Heart left ventricle (tissue), 16 donors: ENCODE measurements around the gene SCGB1C1. TPM values are rescaled to one million over a fixed set of nuclear protein-coding genes. Genes with fewer than 3 reads are reported as not detected.
A peak's percentile ranks its signal among the peaks of the same experiment; 100 is the strongest.

Source experiments
- ATAC-seq, 4 donors: fragments of 200-7000 bp; cut with Tn5 transposase; one replicate each; pipeline ENCODE4 v1.9.1; 2020 to 2022; ENCODE audit warnings: moderate library complexity in 4 of 4, mild to moderate bottlenecking in 3 of 4, moderate number of reproducible peaks in 1 of 4
- DNase-seq, 5 donors: peaks; one replicate each; pipeline ENCODE4 v3.0.0-alpha.2; 2020
- H3K27ac ChIP-seq, 12 donors: fragments of 200-600 bp; sonication (generic) in 4 of 12; one replicate each; pipeline versions ENCODE4 v1.5.0 to v1.8.0; 2016 to 2022; ENCODE audit warnings: mild to moderate bottlenecking in 2 of 12
- H3K27me3 ChIP-seq, 9 donors: fragments of 200-600 bp; sonication (generic) in 2 of 9; one replicate each; pipeline versions ENCODE4 v1.5.1 to v1.8.0; 2016 to 2022; ENCODE audit warnings: mild to moderate bottlenecking in 3 of 9
- H3K36me3 ChIP-seq, 9 donors: fragments of 200-600 bp; sonication (generic) in 2 of 9; one replicate each; pipeline versions ENCODE4 v1.5.0 to v1.8.0; 2018 to 2022; ENCODE audit warnings: mild to moderate bottlenecking in 2 of 9
- H3K4me1 ChIP-seq, 12 donors: fragments of 200-600 bp; sonication (generic) in 4 of 12; one replicate each; pipeline versions ENCODE4 v1.5.0 to v1.8.0; 2016 to 2022; ENCODE audit warnings: mild to moderate bottlenecking in 3 of 12
- H3K4me3 ChIP-seq, 12 donors: fragments of 200-600 bp; sonication (generic) in 4 of 12; one replicate each; pipeline versions ENCODE4 v1.5.0 to v1.8.0; 2017 to 2022; ENCODE audit warnings: mild to moderate bottlenecking in 9 of 12, moderate library complexity in 4 of 12
- H3K9me3 ChIP-seq, 12 donors: fragments of 200-600 bp; sonication (generic) in 4 of 12; one replicate each; pipeline versions ENCODE4 v1.5.0 to v1.8.0; 2016 to 2022; ENCODE audit warnings: mild to moderate bottlenecking in 1 of 12
- POLR2A ChIP-seq, 2 donors: fragments of 450-650 bp; IDR thresholded peaks; one replicate each; pipeline ENCODE4 v1.6.1; 2017; ENCODE audit warnings: antibody characterized with exemption in 2 of 2, mild to moderate bottlenecking in 2 of 2, moderate library complexity in 2 of 2
- WGBS, 4 donors: extraction: QIAGEN DNeasy Blood & Tissue Kit in 2 of 4; methylation state at CpG; one replicate each; pipeline versions ENCODE4 v1.1.5 to v1.1.7; 2013 to 2018; 5-methylcytosine and 5-hydroxymethylcytosine counted together
- intact Hi-C, 10 donors: fragments of 100-400 bp; cut with DNase I; formaldehyde crosslinking; loops; one replicate each; pipeline versions ENCODE4 v1.11.1 to v1.14.2; 2022
- polyA plus RNA-seq, 2 donors: library from polyadenylated mRNA; stranded (reverse); fragments of 200-250 nt; gene quantifications; one replicate each; pipeline ENCODE4 v1.2.3, GENCODE V29; 2013
- total RNA-seq, 9 donors: library from RNA; depleted of rRNA in 2 of 9; stranded (reverse); fragments of >200 nt in 2 of 9; fragmentation: NEBNext Ultra II Directional in 3 of 9; extraction: Animal tissue kit (Norgen Biotek cat#: 25700) in 3 of 9; gene quantifications; one replicate each; pipeline versions ENCODE4 v1.1.0 to v1.2.4, GENCODE V29; 2016 to 2023
- TF ChIP-seq, protein P1 (sequence below), 12 donors: fragments of 200-600 bp; sonication (generic) in 4 of 12; IDR thresholded peaks; one replicate each; pipeline versions ENCODE4 v1.5.0 to v1.8.0; 2018 to 2022; ENCODE audit warnings: antibody characterized with exemption in 12 of 12, mild to moderate bottlenecking in 5 of 12
- donor health status: ischemic (EF 13 %, LVEDD 7.1; RV severe dilation, severe dysfunction).
- donor health status: healthy with polysubstance abuse.
- donor health status: DM: no; HTN: yes; CAD: no.
- donor health status: DM: no; HTN: no; CAD: no.
- donor health status: ischemic (EF 25% LVEDD 6.9; RV normal size, moderate dysfunction).
- donor health status: ischemic (EF 25% LVEDD 5.7; RV mildly dilated, moderate dysfunction).
- donor health status: healthy.
- donor health status: DM: yes; HTN: yes; CAD: no.
- donor health status: ischemic (EF 35%, LVEDD 5.7; RV mildly dilated, moderate dysfunction).
- donor health status: nonischemic (EF 11% LVEDD 7.7; RV severe dilation, severe dysfunction).
- donor health status: DM: yes; HTN: yes; CAD: no.
- donor health status: PGD.
- donor health status: ischemic (EF 29% LVEDD 5.4; RV normal size, mild dysfunction).
- donor health status: nonischemic (EF 23%, LVEDD 6.1; RV moderate dilation, normal function).

Gene SCGB1C1
- total and polyA plus RNA-seq, 11 donors, result not detected

DNA sequence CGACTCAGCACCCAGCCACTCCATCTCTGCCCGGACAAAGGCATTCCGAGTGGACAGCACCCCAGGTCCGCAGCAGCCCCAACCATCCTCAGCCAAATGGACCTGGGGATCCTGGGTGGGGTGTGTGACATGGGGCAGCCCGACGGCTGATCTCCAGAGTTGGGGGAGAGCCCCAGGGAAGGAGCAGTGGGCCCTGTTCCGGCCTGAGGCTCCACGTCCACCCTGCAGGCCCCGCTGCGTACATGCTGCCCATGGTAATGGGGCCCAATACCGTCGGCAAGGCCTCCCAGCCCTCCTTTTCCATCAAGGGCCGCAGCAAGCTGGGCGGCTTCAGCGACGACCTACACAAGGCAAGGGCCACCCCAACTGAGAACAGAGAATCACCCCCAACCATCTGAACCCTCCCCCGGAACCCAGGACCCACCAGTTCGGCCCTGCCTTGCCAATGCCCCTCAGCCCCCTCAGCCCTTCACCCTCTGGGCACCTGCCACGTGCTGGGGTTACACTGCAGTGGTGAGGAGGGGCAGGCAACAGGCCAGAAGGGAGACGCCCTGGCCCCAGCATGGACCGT lies 5.4 kb downstream of the SCGB1C1 start:
- ATAC-seq (peak in 1 of 4 donors; percentile 3), DNase-seq (peak in 3 of 5 donors; percentile 4 to 58 (median 14))
- H3K4me3 ChIP-seq, result no peak overlapping the region
- no peak for TF ChIP-seq POLR2A (IDR thresholded peaks at IDR 0.05)
- TF ChIP-seq, protein P1, sequence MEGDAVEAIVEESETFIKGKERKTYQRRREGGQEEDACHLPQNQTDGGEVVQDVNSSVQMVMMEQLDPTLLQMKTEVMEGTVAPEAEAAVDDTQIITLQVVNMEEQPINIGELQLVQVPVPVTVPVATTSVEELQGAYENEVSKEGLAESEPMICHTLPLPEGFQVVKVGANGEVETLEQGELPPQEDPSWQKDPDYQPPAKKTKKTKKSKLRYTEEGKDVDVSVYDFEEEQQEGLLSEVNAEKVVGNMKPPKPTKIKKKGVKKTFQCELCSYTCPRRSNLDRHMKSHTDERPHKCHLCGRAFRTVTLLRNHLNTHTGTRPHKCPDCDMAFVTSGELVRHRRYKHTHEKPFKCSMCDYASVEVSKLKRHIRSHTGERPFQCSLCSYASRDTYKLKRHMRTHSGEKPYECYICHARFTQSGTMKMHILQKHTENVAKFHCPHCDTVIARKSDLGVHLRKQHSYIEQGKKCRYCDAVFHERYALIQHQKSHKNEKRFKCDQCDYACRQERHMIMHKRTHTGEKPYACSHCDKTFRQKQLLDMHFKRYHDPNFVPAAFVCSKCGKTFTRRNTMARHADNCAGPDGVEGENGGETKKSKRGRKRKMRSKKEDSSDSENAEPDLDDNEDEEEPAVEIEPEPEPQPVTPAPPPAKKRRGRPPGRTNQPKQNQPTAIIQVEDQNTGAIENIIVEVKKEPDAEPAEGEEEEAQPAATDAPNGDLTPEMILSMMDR (IDR thresholded peaks at IDR 0.05), result no peak
- no peak overlapping the region for H3K27ac ChIP-seq
- peaks cover 0 to 34% (median 19%) of the 10 kb centered on the region in 9 donors for H3K36me3 ChIP-seq
- WGBS, 4 donors, result 83 to 91% (median 89%) methylated on average over 8 to 21 of the region's 21 CpGs
- H3K9me3 ChIP-seq, result no peaks in the 10 kb centered on the region
- H3K27me3 ChIP-seq, result no peaks in the 10 kb centered on the region
- H3K4me1 ChIP-seq, result peaks cover 0 to 20% (median 0%) of the 10 kb centered on the region in 12 donors
- intact Hi-C loops, result loop anchor here in 1 of 10 donors (5.0 kb wide), 1 partner anchor 164 kb away; no protein-coding TSS in a partner anchor

DNA sequence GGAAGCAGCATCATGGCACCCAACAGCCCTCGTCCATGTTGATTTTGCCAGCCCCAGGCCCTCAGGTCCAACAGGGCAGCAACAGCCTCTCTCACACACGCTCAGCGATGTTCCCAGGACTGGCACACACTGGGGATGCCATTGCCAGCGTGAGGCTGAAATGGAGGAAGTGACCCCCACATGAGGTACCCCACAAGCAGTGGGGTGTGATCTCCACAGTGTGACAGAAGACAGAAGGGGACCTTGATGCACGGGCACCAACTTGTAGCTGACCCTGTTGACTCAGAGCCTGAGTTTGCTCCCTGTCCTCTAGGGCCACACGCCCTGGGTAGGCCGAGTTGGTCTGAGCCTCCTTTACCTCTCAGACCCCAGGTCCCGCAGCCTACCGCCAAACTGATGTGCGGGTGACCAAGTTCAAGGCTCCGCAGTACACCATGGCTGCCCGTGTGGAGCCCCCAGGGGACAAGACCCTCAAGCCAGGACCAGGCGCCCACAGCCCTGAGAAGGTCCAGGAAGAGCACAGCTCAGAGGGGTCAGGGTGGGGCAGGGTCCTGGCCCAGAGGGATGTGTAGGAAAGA lies 6.2 kb downstream of the SCGB1C1 start:
- DNase-seq (peak in 3 of 5 donors; percentile 7 to 50 (median 13)), ATAC-seq (peak in 3 of 4 donors; percentile 3 to 20 (median 5))
- Histone ChIP-seq H3K4me3 (no peak overlapping the region), H3K27ac (no peak overlapping the region), H3K9me3 (no peaks in the 10 kb centered on the region), H3K4me1 (peaks cover 0 to 28% (median under 1%) of the 10 kb centered on the region in 12 donors), H3K27me3 (no peaks in the 10 kb centered on the region), H3K36me3 (peaks cover 0 to 41% (median 27%) of the 10 kb centered on the region in 9 donors)
- TF ChIP-seq, protein P1 (IDR thresholded peaks at IDR 0.05), result no peak
- no peak for TF ChIP-seq POLR2A (IDR thresholded peaks at IDR 0.05)
- intact Hi-C loops, result loop anchor here in 1 of 10 donors (5.0 kb wide), 1 partner anchor 163 kb away; no protein-coding TSS in a partner anchor
- 87 to 91% (median 89%) methylated on average over 10 to 13 of the region's 13 CpGs for WGBS, 4 donors

DNA sequence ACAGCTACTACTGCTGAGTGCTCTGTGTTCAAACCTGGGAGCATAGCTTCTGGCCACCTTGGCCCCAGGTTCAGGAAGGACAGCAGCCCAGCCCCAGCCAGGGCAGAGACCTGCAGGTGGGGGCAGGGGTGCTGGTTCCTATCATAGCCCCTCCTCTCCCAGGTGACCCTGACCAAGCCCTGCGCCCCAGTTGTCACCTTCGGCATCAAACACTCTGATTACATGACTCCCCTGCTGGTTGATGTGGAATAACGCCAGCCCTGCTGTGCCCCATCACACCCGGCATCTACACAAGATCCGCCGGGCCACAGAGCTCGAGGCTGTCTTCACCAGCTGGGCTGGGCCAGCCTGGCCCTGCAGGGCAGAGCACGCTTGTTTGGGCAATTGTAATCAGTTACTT lies 6.9 kb downstream of the SCGB1C1 start:
- Histone ChIP-seq H3K9me3 (no peaks in the 10 kb centered on the region), H3K4me3 (no peak overlapping the region), H3K27ac (no peak overlapping the region), H3K36me3 (peaks cover 0 to 48% (median 34%) of the 10 kb centered on the region in 9 donors), H3K27me3 (no peaks in the 10 kb centered on the region), H3K4me1 (peaks cover 0 to 35% (median 4%) of the 10 kb centered on the region in 12 donors)
- peak in 2 of 5 donors; percentile 7 to 21 for DNase-seq
- 82 to 90% (median 85%) methylated on average over 8 of the region's 8 CpGs for WGBS, 4 donors
- no peak for TF ChIP-seq POLR2A (IDR thresholded peaks at IDR 0.05)
- TF ChIP-seq, protein P1 (IDR thresholded peaks at IDR 0.05), result no peak
- ATAC-seq, result peak in 1 of 4 donors; percentile 7
- intact Hi-C loops, result loop anchor here in 5 of 10 donors (5.0 to 10.0 kb wide), 7 partner anchors 95 to 315 kb away; partner anchors contain the start of genes B4GALNT4 (in 2 of the 5), IFITM5 (in 1 of the 5), PTDSS2 (in 1 of the 5) and RNH1 (in 1 of the 5)
